Neuronal stem cell (in vitro differentiated cells): ENCODE measurements around the gene IFTAP.

ENCODE experiments used
- DNase-seq: peaks from one replicate; pipeline ENCODE4 v3.0.0-alpha.2; 2013; ENCODE audit warnings: low spot score
- H2AFZ ChIP-seq: one replicate; pipeline ENCODE4 v1.6.1; 2013; ENCODE audit warnings: mild to moderate bottlenecking, low read length, inconsistent platforms
- H2AK5ac ChIP-seq: 2 replicates; pipeline ENCODE4 v1.6.1; 2013; ENCODE audit warnings: low read depth, mild to moderate bottlenecking, inconsistent platforms, low read length, moderate library complexity, mixed read lengths
- H2BK120ac ChIP-seq: 2 replicates; pipeline ENCODE4 v1.6.1; 2013; ENCODE audit warnings: low read depth, mild to moderate bottlenecking, inconsistent platforms, low read length, moderate library complexity, mixed read lengths
- H2BK12ac ChIP-seq: one replicate; pipeline ENCODE4 v1.6.1; 2013; ENCODE audit warnings: low read length, inconsistent platforms
- H2BK15ac ChIP-seq: 2 replicates; pipeline ENCODE4 v1.6.1; 2013; ENCODE audit warnings: mild to moderate bottlenecking, low read length, inconsistent platforms, mixed read lengths
- H2BK5ac ChIP-seq: one replicate; pipeline ENCODE4 v1.6.1; 2013; ENCODE audit warnings: inconsistent platforms, mild to moderate bottlenecking, low read length, moderate library complexity
- H3K14ac ChIP-seq: one replicate; pipeline ENCODE4 v1.6.1; 2013; ENCODE audit warnings: low read length, inconsistent platforms
- H3K18ac ChIP-seq: 2 replicates; pipeline ENCODE4 v1.6.1; 2013; ENCODE audit warnings: low read length, inconsistent platforms
- H3K23ac ChIP-seq: 2 replicates; pipeline ENCODE4 v1.6.1; 2013; ENCODE audit warnings: low read depth, mild to moderate bottlenecking, mixed read lengths, low read length, inconsistent platforms; ENCODE audit not compliant: poor library complexity
- H3K27ac ChIP-seq: replicated peaks from 3 replicates; pipeline ENCODE4 v1.5.1; 2013; ENCODE audit warnings: low read length, inconsistent platforms
- H3K27me3 ChIP-seq, 3 experiments: 2 replicates each; pipeline ENCODE4 v1.6.1; 2013; ENCODE audit warnings: low read length in 3 of 3, mild to moderate bottlenecking in 2 of 3, inconsistent platforms in 1 of 3, low read depth in 1 of 3, mixed read lengths in 1 of 3, moderate library complexity in 1 of 3; ENCODE audit not compliant: control insufficient read depth in 3 of 3, insufficient read depth in 3 of 3
- H3K36me3 ChIP-seq, 2 donors: replicated peaks in 1 of 2; 2 replicates each; pipeline ENCODE4 v1.6.1; 2013; ENCODE audit warnings: low read length in 2 of 2; ENCODE audit not compliant: control insufficient read depth in 2 of 2, insufficient read depth in 2 of 2
- H3K4ac ChIP-seq: 2 replicates; pipeline ENCODE4 v1.6.1; 2013; ENCODE audit warnings: inconsistent platforms, mild to moderate bottlenecking, low read length, moderate library complexity
- H3K4me1 ChIP-seq, 2 donors: 1 replicate in 1 of 2; 2 replicates in 1 of 2; pipeline ENCODE4 v1.6.1; 2013; ENCODE audit warnings: low read length in 2 of 2, low read depth in 1 of 2; ENCODE audit not compliant: control insufficient read depth in 2 of 2, insufficient read depth in 1 of 2
- H3K4me2 ChIP-seq: one replicate; pipeline ENCODE4 v1.6.1; 2013; ENCODE audit warnings: mild to moderate bottlenecking, low read length, inconsistent platforms; ENCODE audit not compliant: insufficient read depth, poor library complexity, severe bottlenecking
- H3K4me3 ChIP-seq, 2 donors: 2 replicates each; pipeline ENCODE4 v1.5.1; 2013; ENCODE audit warnings: low read length in 2 of 2, mild to moderate bottlenecking in 2 of 2, inconsistent platforms in 1 of 2, moderate library complexity in 1 of 2
- H3K79me1 ChIP-seq: one replicate; pipeline ENCODE4 v1.6.1; 2013; ENCODE audit warnings: low read depth, mild to moderate bottlenecking, inconsistent platforms, low read length, moderate library complexity
- H3K9ac ChIP-seq: one replicate; pipeline ENCODE4 v1.6.1; 2013; ENCODE audit warnings: mild to moderate bottlenecking, low read depth, low read length, inconsistent platforms; ENCODE audit not compliant: poor library complexity
- H3K9me3 ChIP-seq, 2 donors: replicated peaks in 1 of 2; 2 replicates each; pipeline versions ENCODE3 to v1.6.1; 2013; ENCODE audit warnings: low read length in 2 of 2, mild to moderate bottlenecking in 2 of 2, inconsistent platforms in 1 of 2, low read depth in 1 of 2, mixed read lengths in 1 of 2, moderate library complexity in 1 of 2; ENCODE audit not compliant: control insufficient read depth in 2 of 2, insufficient read depth in 1 of 2
- H4K8ac ChIP-seq: one replicate; pipeline ENCODE4 v1.6.1; 2013; ENCODE audit warnings: low read depth, mild to moderate bottlenecking, inconsistent platforms, low read length, moderate library complexity
- H4K91ac ChIP-seq: one replicate; pipeline ENCODE4 v1.6.1; 2013; ENCODE audit warnings: low read length, low read depth, mild to moderate bottlenecking, inconsistent platforms; ENCODE audit not compliant: poor library complexity
- WGBS, 2 donors: extraction: QIAGEN DNeasy Blood & Tissue Kit; methylation state at CpG; one replicate each; pipeline ENCODE4 v1.1.7; 2013; ENCODE audit warnings: missing lambda C conversion rate in 2 of 2, mixed read lengths in 1 of 2; ENCODE audit not compliant: insufficient read length in 2 of 2, insufficient replicate concordance in 1 of 2; ENCODE audit errors: extremely low coverage in 2 of 2; 5-methylcytosine and 5-hydroxymethylcytosine counted together

IFTAP gene

GRCh38 chr11:36583667-36584066 lies 10.6 kb upstream of the IFTAP start:
- H3K9me3 ChIP-seq = peaks cover 10 to 14% of the 10 kb centered on the region in 2 donors
- H3K9ac ChIP-seq = no peak overlapping the region
- no peak overlapping the region for H4K8ac ChIP-seq
- H3K36me3 ChIP-seq = no peaks in the 10 kb centered on the region
- H4K91ac ChIP-seq = no peak overlapping the region
- no peak overlapping the region for H3K4ac ChIP-seq
- no peak for DNase-seq
- H3K4me3 ChIP-seq = no peak overlapping the region
- no peak overlapping the region for H3K14ac ChIP-seq
- no peak overlapping the region for H2BK15ac ChIP-seq
- WGBS, 2 donors = no CpG with 5 or more reads among the region's 3 CpGs
- H2BK120ac ChIP-seq = no peak overlapping the region
- no peaks in the 10 kb centered on the region for H3K79me1 ChIP-seq
- H3K27ac ChIP-seq = no peak overlapping the region
- H3K18ac ChIP-seq = no peak overlapping the region
- peaks cover 0 to 18% (median 1%) of the 10 kb centered on the region in 3 experiments for H3K27me3 ChIP-seq
- no peak overlapping the region for H3K23ac ChIP-seq
- no peaks in the 10 kb centered on the region for H3K4me1 ChIP-seq
- H2AFZ ChIP-seq = no peak overlapping the region
- H2AK5ac ChIP-seq = no peak overlapping the region
- no peak overlapping the region for H3K4me2 ChIP-seq
- H2BK5ac ChIP-seq = no peak overlapping the region
- no peak overlapping the region for H2BK12ac ChIP-seq

GRCh38 chr11:36586543-36586942 lies 7.8 kb upstream of the IFTAP start:
- Histone ChIP-seq H2BK120ac (no peak overlapping the region), H3K23ac (no peak overlapping the region), H3K27ac (no peak overlapping the region), H2AK5ac (no peak overlapping the region), H2BK12ac (no peak overlapping the region), H2AFZ (no peak overlapping the region), H4K91ac (no peak overlapping the region), H3K4me1 (no peaks in the 10 kb centered on the region), H4K8ac (no peak overlapping the region), H3K4me3 (no peak overlapping the region), H3K9ac (no peak overlapping the region), H3K79me1 (no peaks in the 10 kb centered on the region), H3K18ac (no peak overlapping the region), H3K27me3 (peaks cover 0 to 41% (median 8%) of the 10 kb centered on the region in 3 experiments), H3K9me3 (peaks cover 2 to 4% of the 10 kb centered on the region in 2 donors), H3K36me3 (no peaks in the 10 kb centered on the region), H3K4me2 (no peak overlapping the region), H3K4ac (no peak overlapping the region), H2BK5ac (no peak overlapping the region), H3K14ac (no peak overlapping the region), H2BK15ac (no peak overlapping the region)
- no peak for DNase-seq

GRCh38 chr11:36588099-36588498 lies 6.2 kb upstream of the IFTAP start:
- Histone ChIP-seq H2BK120ac (no peak overlapping the region), H3K27me3 (peaks cover 0 to 50% (median 10%) of the 10 kb centered on the region in 3 experiments), H3K14ac (no peak overlapping the region), H2AFZ (no peak overlapping the region), H3K23ac (no peak overlapping the region), H4K91ac (no peak overlapping the region), H3K18ac (no peak overlapping the region), H2BK15ac (no peak overlapping the region), H3K27ac (no peak overlapping the region), H3K79me1 (no peaks in the 10 kb centered on the region), H3K36me3 (no peaks in the 10 kb centered on the region), H3K4me3 (no peak overlapping the region), H3K9me3 (no peaks in the 10 kb centered on the region), H3K4me1 (no peaks in the 10 kb centered on the region), H3K4me2 (no peak overlapping the region), H2BK5ac (no peak overlapping the region), H2BK12ac (no peak overlapping the region), H4K8ac (no peak overlapping the region), H3K4ac (no peak overlapping the region), H3K9ac (no peak overlapping the region), H2AK5ac (no peak overlapping the region)
- no CpG with 5 or more reads among the region's 1 CpG for WGBS, 2 donors
- DNase-seq = no peak

GRCh38 chr11:36590513-36590912 lies 3.8 kb upstream of the IFTAP start:
- peaks cover 0 to 45% (median 10%) of the 10 kb centered on the region in 3 experiments for H3K27me3 ChIP-seq
- no peaks in the 10 kb centered on the region for H3K9me3 ChIP-seq

More at GRCh38 chr11:36590513-36590912, 3.8 kb upstream of the IFTAP start:
- no peaks in the 10 kb centered on the region for H3K79me1 ChIP-seq
- H2AK5ac ChIP-seq = no peak overlapping the region
- no peak overlapping the region for H3K14ac ChIP-seq
- no peak for DNase-seq
- H3K9ac ChIP-seq = no peak overlapping the region
- no peak overlapping the region for H3K23ac ChIP-seq
- no peak overlapping the region for H2BK120ac ChIP-seq
- no peak overlapping the region for H2AFZ ChIP-seq
- no peak overlapping the region for H2BK12ac ChIP-seq
- H3K18ac ChIP-seq = no peak overlapping the region
- no peak overlapping the region for H4K91ac ChIP-seq
- H3K4me3 ChIP-seq = no peak overlapping the region
- H4K8ac ChIP-seq = no peak overlapping the region
- H3K4me2 ChIP-seq = no peak overlapping the region
- no peak overlapping the region for H3K4ac ChIP-seq
- H3K27ac ChIP-seq = no peak overlapping the region
- WGBS, 2 donors = no CpG with 5 or more reads among the region's 4 CpGs
- H2BK5ac ChIP-seq = no peak overlapping the region
- H3K4me1 ChIP-seq = no peaks in the 10 kb centered on the region
- no peak overlapping the region for H2BK15ac ChIP-seq
- no peaks in the 10 kb centered on the region for H3K36me3 ChIP-seq
